Measurements from ENCODE around the gene MCC.

- TF ChIP-seq CTCF (conservative IDR thresholded peaks at IDR 0.05 in 1 of 2, IDR thresholded peaks at IDR 0.05 in 1 of 2; ENCODE audit: low read depth in 1 of 2, low read length in 2 of 2) (no peak), EZH2 (IDR thresholded peaks at IDR 0.05; ENCODE audit: low read length, missing control alignments) (no peak)
These were observed 37.8 kb downstream of the MCC start for GRCh38 chr5:113450462-113450861.
